BLaER1 treated with 17β-estradiol and CSF1 and Interleukin-3, amounts not matched to agents 10 nM and 100 nM (cell line): Measurements from ENCODE around the gene ZIC2.

Source experiments
- H3K27ac ChIP-seq, 11 experiments: shearing (Covaris generic); formaldehyde crosslinking; 2 replicates each; pipeline ENCODE4 v1.8.1; 2022
- H3K27me3 ChIP-seq, 11 experiments: shearing (Covaris generic); formaldehyde crosslinking; 2 replicates each; pipeline ENCODE4 v1.8.1; 2022
- H3K36me3 ChIP-seq, 11 experiments: shearing (Covaris generic); formaldehyde crosslinking; 2 replicates each; pipeline ENCODE4 v1.8.1; 2022
- H3K4me1 ChIP-seq, 10 experiments: shearing (Covaris generic); formaldehyde crosslinking; 2 replicates each; pipeline ENCODE4 v1.8.1; 2022
- H3K4me2 ChIP-seq, 11 experiments: shearing (Covaris generic); formaldehyde crosslinking; 2 replicates each; pipeline ENCODE4 v1.8.1; 2022
- H3K4me3 ChIP-seq, 10 experiments: shearing (Covaris generic); formaldehyde crosslinking; 2 replicates each; pipeline ENCODE4 v1.8.1; 2022
- H3K9ac ChIP-seq, 11 experiments: shearing (Covaris generic); formaldehyde crosslinking; 2 replicates each; pipeline ENCODE4 v1.8.1; 2022
- H3K9me3 ChIP-seq, 11 experiments: shearing (Covaris generic); formaldehyde crosslinking; replicated peaks in 1 of 11; 2 replicates each; pipeline ENCODE4 v1.8.1; 2022
- H4K20me1 ChIP-seq, 11 experiments: shearing (Covaris generic); formaldehyde crosslinking; 2 replicates each; pipeline ENCODE4 v1.8.1; 2022
- Cebpa-rat ChIP-seq, 11 experiments: shearing (Covaris generic); IDR thresholded peaks; 2 replicates each; pipeline ENCODE4 v1.8.1; 2022

ZIC2 gene

DNA sequence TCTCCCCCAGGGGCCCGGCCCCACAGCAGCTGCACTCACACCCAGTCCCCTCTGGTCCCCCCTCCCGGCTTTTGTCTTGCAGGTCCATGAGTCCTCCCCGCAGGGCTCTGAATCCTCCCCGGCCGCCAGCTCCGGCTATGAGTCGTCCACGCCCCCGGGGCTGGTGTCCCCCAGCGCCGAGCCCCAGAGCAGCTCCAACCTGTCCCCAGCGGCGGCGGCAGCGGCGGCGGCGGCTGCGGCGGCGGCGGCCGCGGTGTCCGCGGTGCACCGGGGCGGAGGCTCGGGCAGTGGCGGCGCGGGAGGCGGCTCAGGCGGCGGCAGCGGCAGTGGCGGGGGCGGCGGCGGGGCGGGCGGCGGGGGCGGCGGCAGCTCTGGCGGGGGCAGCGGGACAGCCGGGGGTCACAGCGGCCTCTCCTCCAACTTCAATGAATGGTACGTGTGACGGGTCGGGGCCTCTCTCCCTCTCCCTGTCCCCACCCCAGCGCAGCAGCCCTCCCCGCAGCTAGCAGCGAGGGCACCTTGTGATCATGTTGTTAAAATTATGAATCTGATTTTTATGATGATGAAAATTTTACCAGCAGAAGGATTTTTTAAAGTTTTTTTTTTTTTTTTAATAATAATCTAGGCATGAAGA, 3.8 kb downstream of the ZIC2 start:
- H3K27me3 ChIP-seq = peaks cover 97 to 100% (median 99%) of the 10 kb centered on the region in 11 experiments
- peaks cover 6 to 13% (median 9%) of the 10 kb centered on the region in 10 experiments; a peak in 16 of 20 replicates for H3K4me1 ChIP-seq
- H3K9me3 ChIP-seq = peaks cover 4 to 54% (median 33%) of the 10 kb centered on the region in 11 experiments; a peak in 17 of 22 replicates
- no peaks in the 10 kb centered on the region for H3K36me3 ChIP-seq
- peaks cover 0 to 88% (median 75%) of the 10 kb centered on the region in 11 experiments; a peak in 19 of 22 replicates for H4K20me1 ChIP-seq
- TF ChIP-seq Cebpa-rat (IDR thresholded peaks at IDR 0.05) = no peak
- H3K9ac ChIP-seq = no peak overlapping the region
- no peak overlapping the region; a peak in 1 of 22 replicates for H3K4me2 ChIP-seq
- no peak overlapping the region for H3K27ac ChIP-seq
- no peak overlapping the region for H3K4me3 ChIP-seq

DNA sequence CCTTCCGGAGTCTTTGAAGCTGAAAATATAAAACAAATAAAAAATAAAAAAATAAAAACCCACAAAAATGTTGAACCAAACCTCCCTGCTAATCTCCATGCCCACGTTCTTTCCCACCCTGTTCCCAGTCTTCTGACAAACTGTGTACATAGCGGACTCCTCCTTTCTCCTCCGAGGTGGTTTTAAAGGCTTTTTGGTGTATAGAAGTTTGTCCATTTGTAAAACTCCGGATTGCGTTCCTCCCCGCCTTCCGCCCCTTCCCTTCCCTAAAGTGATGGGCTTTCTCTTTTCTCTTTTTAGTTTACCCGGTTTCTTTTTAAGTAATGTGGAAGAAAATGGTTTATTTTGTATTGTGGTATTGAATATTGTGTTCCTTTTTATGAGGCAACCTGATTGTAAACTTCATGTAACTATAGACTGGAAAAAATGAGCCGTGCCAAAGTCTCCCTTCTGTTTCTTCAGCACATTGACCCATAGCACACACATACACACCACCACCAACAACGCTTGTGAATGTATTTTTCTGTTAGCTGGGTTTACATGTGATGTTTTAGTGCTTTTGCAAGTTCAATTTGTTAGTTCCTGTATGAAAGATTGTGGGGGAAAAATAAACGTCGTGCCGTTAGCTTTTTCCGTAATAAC, 4.4 kb downstream of the ZIC2 start:
- no peak overlapping the region for H3K4me3 ChIP-seq
- no peak for TF ChIP-seq Cebpa-rat (IDR thresholded peaks at IDR 0.05)
- peaks cover 10 to 60% (median 39%) of the 10 kb centered on the region in 11 experiments; a peak in 19 of 22 replicates for H3K9me3 ChIP-seq
- H3K9ac ChIP-seq = no peak overlapping the region
- no peaks in the 10 kb centered on the region for H3K36me3 ChIP-seq
- peaks cover 6 to 13% (median 9%) of the 10 kb centered on the region in 10 experiments; a peak in 16 of 20 replicates for H3K4me1 ChIP-seq
- H3K27me3 ChIP-seq = peaks cover 100% of the 10 kb centered on the region in 11 experiments
- H3K27ac ChIP-seq = no peak overlapping the region
- H3K4me2 ChIP-seq = no peak overlapping the region
- peaks cover 0 to 94% (median 82%) of the 10 kb centered on the region in 11 experiments; a peak in 19 of 22 replicates for H4K20me1 ChIP-seq

DNA sequence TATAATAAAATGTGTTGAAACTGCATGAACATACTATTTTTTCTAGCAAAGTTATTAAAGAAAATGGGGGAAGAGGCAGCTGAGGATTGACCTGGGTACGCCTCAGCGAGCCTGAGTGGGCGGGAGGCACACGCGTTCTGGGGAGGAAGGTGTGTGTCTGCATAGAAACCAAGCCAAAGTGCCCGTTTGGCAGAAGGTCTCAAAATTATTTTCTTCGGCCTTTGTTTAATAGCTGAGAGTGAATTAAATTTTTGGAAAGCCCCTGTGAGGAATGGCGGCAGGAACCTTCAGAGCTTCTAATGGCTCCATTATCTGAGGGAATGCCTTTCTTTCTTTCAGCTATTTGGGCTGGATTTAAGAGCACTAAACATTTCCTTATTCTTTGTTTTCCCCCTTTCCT, 5.2 kb downstream of the ZIC2 start:
- Histone ChIP-seq H3K36me3 (no peaks in the 10 kb centered on the region), H4K20me1 (peaks cover 0 to 97% (median 88%) of the 10 kb centered on the region in 11 experiments; a peak in 19 of 22 replicates), H3K4me1 (peaks cover 5 to 8% (median 7%) of the 10 kb centered on the region in 10 experiments; a peak in 16 of 20 replicates), H3K27me3 (peaks cover 100% of the 10 kb centered on the region in 11 experiments), H3K9me3 (peaks cover 11 to 67% (median 46%) of the 10 kb centered on the region in 11 experiments; a peak in 19 of 22 replicates), H3K4me3 (no peak overlapping the region), H3K4me2 (no peak overlapping the region), H3K27ac (no peak overlapping the region), H3K9ac (no peak overlapping the region)
- no peak for TF ChIP-seq Cebpa-rat (IDR thresholded peaks at IDR 0.05)

DNA sequence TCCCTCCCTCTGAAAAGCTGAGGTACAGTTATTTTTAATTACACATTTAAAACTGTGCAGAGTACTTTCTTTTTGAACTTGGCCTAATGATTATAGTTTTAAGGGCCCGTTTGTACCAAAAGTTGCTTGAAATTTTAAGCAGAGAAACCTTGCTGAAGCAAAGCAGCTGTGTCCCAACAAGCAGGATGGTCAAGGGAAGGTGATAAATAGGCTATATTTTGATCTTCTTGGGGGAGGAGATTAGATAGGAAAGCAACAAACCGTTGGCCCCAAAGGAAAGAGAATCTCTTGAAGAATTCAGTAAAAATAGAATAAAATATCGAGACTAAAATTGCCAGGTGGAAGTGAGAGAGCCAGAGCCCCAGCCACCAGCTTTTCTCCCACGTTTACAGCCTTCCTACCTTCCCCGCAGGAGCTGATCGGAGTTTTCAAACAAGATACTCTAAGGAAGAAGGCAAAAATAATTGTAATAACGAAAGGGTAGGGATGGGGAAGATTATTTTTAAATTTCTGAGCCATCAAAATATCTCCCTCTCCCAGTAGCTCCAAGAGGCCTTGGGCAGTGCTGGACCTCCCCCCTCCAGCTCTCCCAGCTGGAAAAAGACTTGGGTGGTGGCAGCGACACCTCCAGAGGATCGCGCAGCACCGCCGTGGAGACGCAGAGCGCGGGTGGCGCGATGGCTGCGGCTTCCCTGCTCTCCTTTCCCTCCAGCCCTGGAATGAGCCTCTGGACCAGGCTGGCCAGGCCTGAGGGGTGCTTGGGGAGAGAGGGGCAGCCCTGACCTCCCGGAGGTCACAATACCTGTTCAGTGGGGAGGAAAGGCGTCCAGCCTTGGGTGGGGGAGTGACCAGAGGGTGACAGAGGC, 5.8 kb downstream of the ZIC2 start:
- H4K20me1 ChIP-seq = peaks cover 0 to 97% (median 88%) of the 10 kb centered on the region in 11 experiments; a peak in 19 of 22 replicates
- no peaks in the 10 kb centered on the region for H3K36me3 ChIP-seq
- peaks cover 0 to 2% (median under 1%) of the 10 kb centered on the region in 10 experiments; a peak in 10 of 20 replicates for H3K4me1 ChIP-seq
- no peak for TF ChIP-seq Cebpa-rat (IDR thresholded peaks at IDR 0.05)
- H3K27ac ChIP-seq = no peak overlapping the region
- no peak overlapping the region for H3K4me2 ChIP-seq
- H3K27me3 ChIP-seq = peaks cover 100% of the 10 kb centered on the region in 11 experiments
- H3K9ac ChIP-seq = no peak overlapping the region
- peaks cover 11 to 62% (median 43%) of the 10 kb centered on the region in 11 experiments; a peak in 19 of 22 replicates for H3K9me3 ChIP-seq
- H3K4me3 ChIP-seq = no peak overlapping the region

DNA sequence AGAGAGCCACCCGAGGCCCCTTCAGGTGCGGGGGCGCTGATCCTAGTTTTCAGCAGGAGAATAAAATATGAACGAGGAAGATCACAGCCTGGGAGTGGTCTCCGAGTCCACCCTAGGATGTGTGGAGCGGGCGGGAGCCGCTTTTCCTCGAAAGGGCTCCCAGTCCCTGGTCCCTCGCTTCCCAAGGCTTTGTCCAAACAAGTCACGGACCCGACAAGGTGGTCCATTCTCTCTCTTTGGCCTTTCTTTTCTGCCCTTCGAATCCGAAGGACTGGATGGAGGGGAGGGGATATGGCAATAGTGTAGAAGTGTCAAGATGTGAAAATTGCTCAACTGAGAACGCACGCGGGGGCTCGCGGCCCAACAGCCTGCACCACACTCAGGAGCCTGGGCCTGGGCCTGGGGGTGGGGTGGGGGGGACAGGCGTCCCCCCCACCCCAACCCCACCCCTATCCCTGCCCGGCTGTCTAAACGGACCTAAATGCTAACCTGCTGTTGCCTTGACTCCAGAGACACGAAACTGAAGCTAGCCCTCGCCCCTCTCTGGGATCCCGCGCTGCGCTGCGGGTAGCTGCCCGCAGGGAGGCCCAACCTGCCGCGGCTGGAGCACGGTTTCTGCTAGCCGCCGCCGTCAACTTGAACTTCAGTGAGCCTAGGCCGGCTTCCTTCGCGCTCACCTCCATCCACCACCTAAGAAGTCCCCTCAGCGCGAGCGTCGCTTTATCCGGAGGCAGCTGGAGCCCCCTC, 7.1 kb downstream of the ZIC2 start:
- no peak overlapping the region for H3K27ac ChIP-seq
- peaks cover 100% of the 10 kb centered on the region in 11 experiments for H3K27me3 ChIP-seq
- no peaks in the 10 kb centered on the region for H3K36me3 ChIP-seq
- H3K9ac ChIP-seq = no peak overlapping the region
- no peak for TF ChIP-seq Cebpa-rat (IDR thresholded peaks at IDR 0.05)
- no peaks in the 10 kb centered on the region for H3K4me1 ChIP-seq
- H3K9me3 ChIP-seq = peaks cover 7 to 48% (median 30%) of the 10 kb centered on the region in 11 experiments; a peak in 18 of 22 replicates
- H3K4me2 ChIP-seq = no peak overlapping the region
- peaks cover 0 to 96% (median 81%) of the 10 kb centered on the region in 11 experiments; a peak in 19 of 22 replicates for H4K20me1 ChIP-seq
- no peak overlapping the region for H3K4me3 ChIP-seq

DNA sequence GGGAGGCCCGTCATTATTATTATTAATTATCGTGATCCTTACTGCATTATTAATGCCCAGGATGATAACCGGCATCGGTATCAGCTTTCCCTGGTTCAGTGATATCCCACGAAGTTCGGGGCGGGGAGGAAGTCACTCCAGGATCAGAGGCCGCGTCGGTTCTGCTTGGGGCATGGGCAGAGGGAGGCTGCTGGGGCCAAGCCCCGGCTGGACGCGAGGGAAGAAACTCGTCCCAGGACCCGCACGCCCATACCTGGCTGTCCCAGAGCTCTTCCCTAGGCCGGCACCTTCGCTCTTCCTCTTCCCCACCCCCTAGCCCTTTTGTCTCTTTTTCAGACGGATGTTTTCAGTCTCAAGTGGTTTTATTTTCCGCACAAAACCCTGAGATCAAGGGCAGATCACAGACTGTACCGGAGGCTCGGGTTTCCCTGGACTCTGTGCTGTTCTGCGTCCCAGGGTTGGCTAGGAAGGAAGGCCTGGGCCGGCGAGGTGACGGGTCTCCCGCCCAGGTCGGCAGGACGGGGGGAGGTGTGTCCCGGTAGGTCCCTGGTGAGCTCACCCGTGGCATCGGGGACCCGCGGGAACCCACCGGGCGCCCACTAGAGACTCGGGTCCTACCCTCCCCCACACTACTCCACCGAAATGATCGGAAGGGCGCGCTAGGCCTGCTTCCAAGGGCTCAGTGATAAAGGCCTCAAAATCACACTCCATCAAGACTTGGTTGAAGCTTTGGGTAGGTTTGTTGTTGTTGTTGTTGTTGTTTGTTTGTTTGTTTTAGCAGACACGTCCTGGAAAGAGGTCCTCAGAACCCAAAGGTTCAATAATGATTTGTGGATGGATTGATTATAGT, 7.9 kb downstream of the ZIC2 start:
- peaks cover 100% of the 10 kb centered on the region in 11 experiments for H3K27me3 ChIP-seq
- no peak overlapping the region for H3K27ac ChIP-seq
- no peak for TF ChIP-seq Cebpa-rat (IDR thresholded peaks at IDR 0.05)
- no peak overlapping the region for H3K4me2 ChIP-seq
- H3K4me1 ChIP-seq = no peaks in the 10 kb centered on the region
- H3K36me3 ChIP-seq = no peaks in the 10 kb centered on the region
- H3K9ac ChIP-seq = no peak overlapping the region
- H3K4me3 ChIP-seq = 0 out of 20 replicates have a peak overlapping the region, but pooled peaks of 1 of the 10 experiments have one; percentile 25
- H4K20me1 ChIP-seq = peaks cover 0 to 94% (median 77%) of the 10 kb centered on the region in 11 experiments; a peak in 19 of 22 replicates
- peaks cover 7 to 43% (median 28%) of the 10 kb centered on the region in 11 experiments; a peak in 18 of 22 replicates for H3K9me3 ChIP-seq

DNA sequence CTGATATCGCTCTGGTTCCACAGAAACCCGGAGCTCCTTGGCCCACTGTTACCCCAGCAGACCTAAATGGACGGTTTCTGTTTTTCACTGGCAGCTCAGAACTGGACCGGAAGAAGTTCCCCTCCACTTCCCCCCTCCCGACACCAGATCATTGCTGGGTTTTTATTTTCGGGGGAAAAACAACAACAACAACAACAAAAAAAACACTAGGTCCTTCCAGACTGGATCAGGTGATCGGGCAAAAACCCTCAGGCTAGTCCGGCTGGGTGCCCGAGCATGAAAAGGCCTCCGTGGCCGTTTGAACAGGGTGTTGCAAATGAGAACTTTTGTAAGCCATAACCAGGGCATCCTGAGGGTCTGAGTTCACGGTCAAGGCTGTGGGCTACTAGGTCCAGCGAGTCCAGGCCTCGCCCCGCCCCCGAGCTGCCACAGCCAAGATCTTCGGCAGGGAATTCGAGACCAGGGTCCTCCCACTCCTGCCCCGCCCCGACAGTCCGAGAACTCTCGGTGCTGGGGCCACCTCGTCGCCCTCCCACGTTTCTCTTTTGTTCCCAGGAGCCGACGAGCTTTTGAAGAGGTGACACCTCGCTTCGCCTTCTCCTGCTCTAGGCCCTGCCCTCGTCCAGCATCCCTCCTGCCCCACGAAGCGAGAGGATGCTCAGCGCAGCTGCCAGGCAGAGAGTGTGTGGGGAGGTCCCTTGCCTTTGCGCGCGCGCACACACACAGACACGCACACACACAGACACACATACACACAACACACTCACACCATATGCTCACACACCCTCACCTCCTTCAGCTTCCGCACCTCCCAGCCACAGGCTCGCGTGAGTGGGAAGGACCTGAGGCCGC, 8.8 kb downstream of the ZIC2 start:
- no peaks in the 10 kb centered on the region for H3K36me3 ChIP-seq
- H3K9ac ChIP-seq = no peak overlapping the region
- H3K4me2 ChIP-seq = no peak overlapping the region
- H3K4me3 ChIP-seq = no peak overlapping the region
- no peak for TF ChIP-seq Cebpa-rat (IDR thresholded peaks at IDR 0.05)
- H3K9me3 ChIP-seq = peaks cover 7 to 40% (median 28%) of the 10 kb centered on the region in 11 experiments; a peak in 19 of 22 replicates
- no peak overlapping the region for H3K27ac ChIP-seq
- peaks cover 0 to 94% (median 69%) of the 10 kb centered on the region in 11 experiments; a peak in 18 of 22 replicates for H4K20me1 ChIP-seq
- peaks cover 100% of the 10 kb centered on the region in 11 experiments for H3K27me3 ChIP-seq
- no peaks in the 10 kb centered on the region for H3K4me1 ChIP-seq
